ENCODE data around the gene ARL6IP6. TPM values are rescaled to one million over a fixed set of nuclear protein-coding genes. Genes with fewer than 3 reads are reported as not detected.
"Not testable (repeated sequence)": the region's sequence is repeated elsewhere in the genome, so short reads cannot be mapped to it uniquely, and the experiment has no call there.

ARL6IP6 gene
- total and polyA plus RNA-seq, 2 of the 13 experiments (the other 11 are each of a cell fraction or from before 2014, with no cell fraction given), result 45.0 to 65.9 TPM

- Histone ChIP-seq H3K36me3 (replicated peaks in 1 of 2; ENCODE audit: control insufficient read depth in 1 of 2, insufficient read depth in 2 of 2, low read length in 2 of 2) (peaks cover 10 to 16% of the 10 kb centered on the region in 2 experiments; a peak in 4 of 5 replicates), H3K79me2 (ENCODE audit: insufficient read depth, low read length) (no peaks in the 10 kb centered on the region), H3K27me3 (ENCODE audit: control insufficient read depth in 1 of 2, insufficient read depth in 2 of 2, low read length in 2 of 2) (no peaks in the 10 kb centered on the region), H3K9me3 (ENCODE audit: low read length) (no peaks in the 10 kb centered on the region), H3K4me3 (replicated peaks in 1 of 3; ENCODE audit: insufficient read depth in 1 of 3, low read depth in 2 of 3, low read length in 3 of 3) (no peak overlapping the region), H3K9ac (ENCODE audit: insufficient read depth, low read depth, low read length) (no peak overlapping the region), H3K4me2 (ENCODE audit: low read depth, low read length) (no peak overlapping the region), H3K4me1 (ENCODE audit: insufficient read depth, low read length) (no peaks in the 10 kb centered on the region), H3K27ac (ENCODE audit: extremely low read length, insufficient read depth, low read length) (no peak overlapping the region), H2AFZ (ENCODE audit: low read length) (no peak overlapping the region), H4K20me1 (ENCODE audit: insufficient read depth, low read length) (no peaks in the 10 kb centered on the region)
- ChIA-PET CTCF (ENCODE audit: low intra/inter-chr PET ratio, low total read pairs) (no interaction called here), POLR2A (no interaction called here)
- intact Hi-C loops (cut with micrococcal nuclease; ENCODE audit: unreplicated experiment), result no loop called here
- BruUV-seq (replicated peaks), result no TSS peak
- FAIRE-seq (no peak), ATAC-seq (no peak), DNase-seq (ENCODE audit: low spot score) (no peak)
- WGBS (ENCODE audit: low lambda C conversion rate), result 89% methylated on average over 5 of the region's 5 CpGs
- no peak for TF ChIP-seq EEA1 (CRISPR knock-in tag; IDR thresholded peaks at IDR 0.05; ENCODE audit: borderline replicate concordance)
- no peak for TF ChIP-seq FOXA3 (CRISPR knock-in tag; IDR thresholded peaks at IDR 0.05)
- TF ChIP-seq, protein P1, sequence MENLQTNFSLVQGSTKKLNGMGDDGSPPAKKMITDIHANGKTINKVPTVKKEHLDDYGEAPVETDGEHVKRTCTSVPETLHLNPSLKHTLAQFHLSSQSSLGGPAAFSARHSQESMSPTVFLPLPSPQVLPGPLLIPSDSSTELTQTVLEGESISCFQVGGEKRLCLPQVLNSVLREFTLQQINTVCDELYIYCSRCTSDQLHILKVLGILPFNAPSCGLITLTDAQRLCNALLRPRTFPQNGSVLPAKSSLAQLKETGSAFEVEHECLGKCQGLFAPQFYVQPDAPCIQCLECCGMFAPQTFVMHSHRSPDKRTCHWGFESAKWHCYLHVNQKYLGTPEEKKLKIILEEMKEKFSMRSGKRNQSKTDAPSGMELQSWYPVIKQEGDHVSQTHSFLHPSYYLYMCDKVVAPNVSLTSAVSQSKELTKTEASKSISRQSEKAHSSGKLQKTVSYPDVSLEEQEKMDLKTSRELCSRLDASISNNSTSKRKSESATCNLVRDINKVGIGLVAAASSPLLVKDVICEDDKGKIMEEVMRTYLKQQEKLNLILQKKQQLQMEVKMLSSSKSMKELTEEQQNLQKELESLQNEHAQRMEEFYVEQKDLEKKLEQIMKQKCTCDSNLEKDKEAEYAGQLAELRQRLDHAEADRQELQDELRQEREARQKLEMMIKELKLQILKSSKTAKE (CRISPR knock-in tag; IDR thresholded peaks at IDR 0.05; ENCODE audit: borderline replicate concordance), result no peak
- no peak for TF ChIP-seq SMAD3 (CRISPR knock-in tag; IDR thresholded peaks at IDR 0.05)
- no peak for TF ChIP-seq KLF9 (CRISPR knock-in tag; IDR thresholded peaks at IDR 0.05; ENCODE audit: low read depth)
- TF ChIP-seq, protein P2, sequence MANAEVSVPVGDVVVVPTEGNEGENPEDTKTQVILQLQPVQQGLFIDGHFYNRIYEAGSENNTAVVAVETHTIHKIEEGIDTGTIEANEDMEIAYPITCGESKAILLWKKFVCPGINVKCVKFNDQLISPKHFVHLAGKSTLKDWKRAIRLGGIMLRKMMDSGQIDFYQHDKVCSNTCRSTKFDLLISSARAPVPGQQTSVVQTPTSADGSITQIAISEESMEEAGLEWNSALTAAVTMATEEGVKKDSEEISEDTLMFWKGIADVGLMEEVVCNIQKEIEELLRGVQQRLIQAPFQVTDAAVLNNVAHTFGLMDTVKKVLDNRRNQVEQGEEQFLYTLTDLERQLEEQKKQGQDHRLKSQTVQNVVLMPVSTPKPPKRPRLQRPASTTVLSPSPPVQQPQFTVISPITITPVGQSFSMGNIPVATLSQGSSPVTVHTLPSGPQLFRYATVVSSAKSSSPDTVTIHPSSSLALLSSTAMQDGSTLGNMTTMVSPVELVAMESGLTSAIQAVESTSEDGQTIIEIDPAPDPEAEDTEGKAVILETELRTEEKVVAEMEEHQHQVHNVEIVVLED (CRISPR knock-in tag; IDR thresholded peaks at IDR 0.05; ENCODE audit: borderline replicate concordance), result no peak
- TF ChIP-seq ATF7 (IDR thresholded peaks at IDR 0.05), result no peak
- TF ChIP-seq ATF7 (CRISPR knock-in tag; IDR thresholded peaks at IDR 0.05), result no peak
- TF ChIP-seq ZNF782 (CRISPR knock-in tag; IDR thresholded peaks at IDR 0.05; ENCODE audit: borderline replicate concordance), result no peak
- no peak for TF ChIP-seq FOXP4 (CRISPR knock-in tag; IDR thresholded peaks at IDR 0.05)
- in situ Hi-C loops (cut with HindIII; ENCODE audit: extremely low pct_ligation_motif_present, low pct_unique_long_range_greater_than_20kb), result no loop called here
Observed at GRCh38 chr2:152762202-152762601, 43.8 kb downstream of the ARL6IP6 start.

DNA sequence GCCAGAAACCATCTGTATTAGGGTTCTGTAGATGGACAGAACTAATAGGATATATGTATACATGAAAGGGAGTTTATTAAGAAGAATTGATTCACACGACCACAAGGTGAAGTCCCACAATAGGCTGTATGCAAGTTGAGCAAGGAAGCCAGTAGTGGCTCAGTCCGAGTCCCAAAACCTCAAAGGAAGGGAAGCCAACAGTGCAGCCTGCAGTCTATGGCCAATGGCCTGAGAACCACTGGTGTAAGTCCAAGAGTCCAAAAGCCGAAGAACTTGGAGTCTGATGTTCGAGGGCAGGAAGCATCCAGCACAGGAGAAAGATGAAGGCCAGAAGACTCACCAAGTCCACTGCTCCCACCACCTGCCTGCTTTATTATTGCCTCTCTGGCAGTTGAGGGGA lies 44.8 kb downstream of the ARL6IP6 start:
- H3K4me2 ChIP-seq (ENCODE audit: low read depth, low read length); H3K79me2 ChIP-seq (ENCODE audit: insufficient read depth, low read length); H3K9ac ChIP-seq (ENCODE audit: insufficient read depth, low read depth, low read length); FAIRE-seq; H3K4me3 ChIP-seq (replicated peaks in 1 of 3; ENCODE audit: insufficient read depth in 1 of 3, low read depth in 2 of 3, low read length in 3 of 3); BruUV-seq (replicated peaks); H2AFZ ChIP-seq (ENCODE audit: low read length); POLR2A ChIA-PET; DNase-seq (ENCODE audit: low spot score); H3K27ac ChIP-seq (ENCODE audit: extremely low read length, insufficient read depth, low read length); H3K27me3 ChIP-seq (ENCODE audit: control insufficient read depth in 1 of 2, insufficient read depth in 2 of 2, low read length in 2 of 2); in situ Hi-C loops (cut with HindIII; ENCODE audit: extremely low pct_ligation_motif_present, low pct_unique_long_range_greater_than_20kb); H3K4me1 ChIP-seq (ENCODE audit: insufficient read depth, low read length); intact Hi-C loops (cut with micrococcal nuclease; ENCODE audit: unreplicated experiment); CTCF ChIA-PET (ENCODE audit: low intra/inter-chr PET ratio, low total read pairs); ATAC-seq; H4K20me1 ChIP-seq (ENCODE audit: insufficient read depth, low read length); H3K9me3 ChIP-seq (ENCODE audit: low read length): not testable (repeated sequence)
- peaks cover 10 to 13% of the 10 kb centered on the region in 2 experiments; a peak in 4 of 5 replicates for H3K36me3 ChIP-seq (replicated peaks in 1 of 2; ENCODE audit: control insufficient read depth in 1 of 2, insufficient read depth in 2 of 2, low read length in 2 of 2)
- WGBS (ENCODE audit: low lambda C conversion rate), result 93% methylated on average over 4 of the region's 4 CpGs
